ENCODE data around the gene CPLANE1. TPM values are rescaled to one million over a fixed set of nuclear protein-coding genes. Genes with fewer than 3 reads are reported as not detected.

CPLANE1 gene
- total RNA-seq, 1 donor from 2014 or later = 21.8 TPM

- Mint-ChIP-seq H3K4me1 (ENCODE audit: low read depth, unreplicated experiment) (peaks cover 7% of the 10 kb centered on the region), H3K27ac (ENCODE audit: unreplicated experiment) (no peak overlapping the region), H3K9me3 (ENCODE audit: unreplicated experiment) (no peaks in the 10 kb centered on the region), H3K27me3 (ENCODE audit: low read depth, unreplicated experiment) (no peaks in the 10 kb centered on the region), H3K4me3 (ENCODE audit: unreplicated experiment) (no peak overlapping the region), H3K36me3 (ENCODE audit: low read depth, unreplicated experiment) (peaks cover 10% of the 10 kb centered on the region)
- no peaks in the 10 kb centered on the region for H3K27me3 ChIP-seq (ENCODE audit: insufficient read depth, low read length)
- no peak overlapping the region for H3K9ac ChIP-seq (ENCODE audit: low read length)
- TF ChIP-seq EZH2 (IDR thresholded peaks at IDR 0.05; ENCODE audit: insufficient read depth, low read length) = no peak
- no peak for TF ChIP-seq CTCF (IDR thresholded peaks at IDR 0.05; ENCODE audit: insufficient read depth, low read depth, low read length)
- no peaks in the 10 kb centered on the region for H4K20me1 ChIP-seq (ENCODE audit: insufficient read depth, low read length)
- no peak overlapping the region for H3K4me2 ChIP-seq (ENCODE audit: low read length)
- H3K79me2 ChIP-seq (ENCODE audit: insufficient read depth, low read length) = no peaks in the 10 kb centered on the region
- H2AFZ ChIP-seq (ENCODE audit: low read depth, low read length) = no peak overlapping the region
- H3K9me3 ChIP-seq (ENCODE audit: insufficient read depth, low read depth, low read length) = no peaks in the 10 kb centered on the region
- no peak overlapping the region for H3K4me3 ChIP-seq (ENCODE audit: insufficient read depth, low read depth, low read length)
- H3K27ac ChIP-seq (ENCODE audit: low read depth, low read length) = no peak overlapping the region
- DNase-seq (ENCODE audit: low read depth) (no peak), FAIRE-seq (no peak)
- H3K4me1 ChIP-seq (ENCODE audit: insufficient read depth, low read length) = no peaks in the 10 kb centered on the region
- peaks cover 5% of the 10 kb centered on the region for H3K36me3 ChIP-seq (ENCODE audit: insufficient read depth, low read length)
These were observed 34.6 kb downstream of the CPLANE1 start for GRCh38 chr5:37214550-37214949.

- H3K79me2 ChIP-seq (ENCODE audit: insufficient read depth, low read length) = no peaks in the 10 kb centered on the region
- H3K27me3 Mint-ChIP-seq (ENCODE audit: low read depth, unreplicated experiment) = no peaks in the 10 kb centered on the region
- no peak overlapping the region for H3K27ac Mint-ChIP-seq (ENCODE audit: unreplicated experiment)
- DNase-seq (ENCODE audit: low read depth) (no peak), FAIRE-seq (no peak)
- no peak overlapping the region for H3K4me2 ChIP-seq (ENCODE audit: low read length)
- H3K4me3 Mint-ChIP-seq (ENCODE audit: unreplicated experiment) = no peak overlapping the region
- no peaks in the 10 kb centered on the region for H4K20me1 ChIP-seq (ENCODE audit: insufficient read depth, low read length)
- no peaks in the 10 kb centered on the region for H3K9me3 ChIP-seq (ENCODE audit: insufficient read depth, low read depth, low read length)
- no peaks in the 10 kb centered on the region for H3K27me3 ChIP-seq (ENCODE audit: insufficient read depth, low read length)
- no peaks in the 10 kb centered on the region for H3K4me1 ChIP-seq (ENCODE audit: insufficient read depth, low read length)
- H3K4me3 ChIP-seq (ENCODE audit: insufficient read depth, low read depth, low read length) = no peak overlapping the region
- no peak overlapping the region for H3K27ac ChIP-seq (ENCODE audit: low read depth, low read length)
- H2AFZ ChIP-seq (ENCODE audit: low read depth, low read length) = no peak overlapping the region
- no peaks in the 10 kb centered on the region for H3K9me3 Mint-ChIP-seq (ENCODE audit: unreplicated experiment)
- TF ChIP-seq EZH2 (IDR thresholded peaks at IDR 0.05; ENCODE audit: insufficient read depth, low read length) = no peak
- TF ChIP-seq CTCF (IDR thresholded peaks at IDR 0.05; ENCODE audit: insufficient read depth, low read depth, low read length) = no peak
- H3K9ac ChIP-seq (ENCODE audit: low read length) = no peak overlapping the region
- H3K36me3 ChIP-seq (ENCODE audit: insufficient read depth, low read length) = peaks cover 4% of the 10 kb centered on the region
- H3K36me3 Mint-ChIP-seq (ENCODE audit: low read depth, unreplicated experiment) = peaks cover 17% of the 10 kb centered on the region
- H3K4me1 Mint-ChIP-seq (ENCODE audit: low read depth, unreplicated experiment) = peaks cover 7% of the 10 kb centered on the region
These were observed 37.1 kb downstream of the CPLANE1 start for GRCh38 chr5:37212096-37212495.

- DNase-seq (ENCODE audit: low read depth) (peak; percentile 40), FAIRE-seq (no peak)
- no peak for TF ChIP-seq EZH2 (IDR thresholded peaks at IDR 0.05; ENCODE audit: insufficient read depth, low read length)
- TF ChIP-seq CTCF (IDR thresholded peaks at IDR 0.05; ENCODE audit: insufficient read depth, low read depth, low read length) = no peak
- no peak overlapping the region for H3K27ac ChIP-seq (ENCODE audit: low read depth, low read length)
- no peak overlapping the region for H3K4me2 ChIP-seq (ENCODE audit: low read length)
- no peaks in the 10 kb centered on the region for H3K27me3 ChIP-seq (ENCODE audit: insufficient read depth, low read length)
- H3K4me3 ChIP-seq (ENCODE audit: insufficient read depth, low read depth, low read length) = no peak overlapping the region
- H3K79me2 ChIP-seq (ENCODE audit: insufficient read depth, low read length) = no peaks in the 10 kb centered on the region
- peak overlapping the region; percentile 3 for H3K27ac Mint-ChIP-seq (ENCODE audit: unreplicated experiment)
- H3K9ac ChIP-seq (ENCODE audit: low read length) = no peak overlapping the region
- no peaks in the 10 kb centered on the region for H3K9me3 Mint-ChIP-seq (ENCODE audit: unreplicated experiment)
- H3K27me3 Mint-ChIP-seq (ENCODE audit: low read depth, unreplicated experiment) = no peaks in the 10 kb centered on the region
- no peaks in the 10 kb centered on the region for H4K20me1 ChIP-seq (ENCODE audit: insufficient read depth, low read length)
- H3K4me1 Mint-ChIP-seq (ENCODE audit: low read depth, unreplicated experiment) = peaks cover 7% of the 10 kb centered on the region
- no peak overlapping the region for H2AFZ ChIP-seq (ENCODE audit: low read depth, low read length)
- H3K4me1 ChIP-seq (ENCODE audit: insufficient read depth, low read length) = no peaks in the 10 kb centered on the region
- H3K4me3 Mint-ChIP-seq (ENCODE audit: unreplicated experiment) = no peak overlapping the region
- H3K36me3 Mint-ChIP-seq (ENCODE audit: low read depth, unreplicated experiment) = peaks cover 17% of the 10 kb centered on the region
- H3K9me3 ChIP-seq (ENCODE audit: insufficient read depth, low read depth, low read length) = no peaks in the 10 kb centered on the region
- peaks cover 4% of the 10 kb centered on the region for H3K36me3 ChIP-seq (ENCODE audit: insufficient read depth, low read length)
These were observed 37.5 kb downstream of the CPLANE1 start for GRCh38 chr5:37211661-37212060.

Measured in astrocyte (in vitro differentiated cells and primary cell).